Activated gamma-delta T cell (primary cell): ENCODE measurements around the gene ARHGAP44.
"Not testable (repeated sequence)": the region's sequence is repeated elsewhere in the genome, so short reads cannot be mapped to it uniquely, and the experiment has no call there.

Experiments
- DNase-seq: peaks from one replicate; lab custom pipeline; 2025; lab: John Stamatoyannopoulos, UW

Gene ARHGAP44

DNA sequence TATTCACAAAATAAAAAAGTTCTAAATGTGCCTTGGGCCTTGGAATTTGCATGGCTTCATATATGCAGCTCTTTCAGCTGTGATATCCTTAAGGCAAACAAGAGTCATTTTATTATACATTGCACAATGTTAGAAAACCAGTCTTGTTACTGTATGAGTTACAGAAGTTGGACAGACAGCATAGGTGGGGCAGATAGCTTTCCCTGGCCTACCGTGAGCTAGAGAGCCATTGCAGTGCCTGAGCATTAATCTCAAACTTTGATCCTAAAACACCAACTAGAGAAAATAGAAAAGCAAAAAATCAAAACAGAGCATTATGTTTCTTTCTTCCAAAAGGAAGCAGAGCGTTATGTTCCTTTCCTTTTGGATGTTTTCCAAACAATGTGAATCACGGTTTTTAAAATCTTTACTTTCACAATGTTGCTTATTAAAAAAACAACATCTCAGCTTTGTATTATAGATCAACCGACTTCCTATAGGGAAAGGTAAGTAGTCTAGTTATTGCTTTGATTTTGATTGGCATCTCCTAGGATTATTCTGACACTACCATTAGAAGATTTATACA, 32.2 kb downstream of the ARHGAP44 start:
- DNase-seq = no peak

DNA sequence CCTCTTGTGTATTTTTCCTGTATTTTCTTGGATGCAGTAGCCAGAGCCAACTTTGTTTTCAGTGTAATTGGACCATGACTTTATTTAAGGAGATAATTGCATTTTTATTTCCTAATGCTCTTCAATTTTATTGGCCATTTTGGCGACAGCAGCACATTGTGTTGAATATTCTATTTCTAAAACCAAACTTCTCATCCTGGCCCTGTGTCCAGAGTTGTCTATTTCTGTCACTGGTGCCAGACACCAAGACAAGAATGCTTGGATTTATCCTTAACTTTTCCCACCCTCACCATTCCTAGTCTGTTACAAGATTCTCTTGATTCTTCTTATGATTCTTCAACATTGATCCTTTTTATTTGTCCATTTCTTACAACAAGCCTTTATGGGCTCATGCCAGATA, 37.1 kb downstream of the ARHGAP44 start:
- DNase-seq = no peak

DNA sequence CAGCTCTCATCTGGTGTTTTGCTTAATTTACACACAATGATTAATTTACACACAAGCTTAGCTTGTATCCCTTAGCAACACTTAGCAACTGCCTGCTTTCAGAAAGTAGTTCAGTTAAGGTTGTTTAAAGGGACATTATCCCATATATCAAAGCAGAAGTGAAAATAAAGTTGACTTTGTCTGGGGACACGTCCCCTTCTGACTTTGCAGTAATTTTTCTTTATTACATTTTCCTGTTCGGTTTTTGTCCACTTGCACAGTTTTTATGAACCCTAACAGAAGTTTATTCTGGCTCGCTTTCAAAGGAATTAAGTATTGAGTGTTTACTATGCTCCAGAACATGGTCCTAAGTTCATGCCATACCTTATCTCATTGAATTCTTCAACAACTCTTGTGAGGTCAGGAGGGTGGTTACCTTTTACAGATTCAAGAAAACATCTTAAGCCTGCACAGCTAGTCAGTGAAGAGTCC, 41.5 kb downstream of the ARHGAP44 start:
- DNase-seq = no peak

DNA sequence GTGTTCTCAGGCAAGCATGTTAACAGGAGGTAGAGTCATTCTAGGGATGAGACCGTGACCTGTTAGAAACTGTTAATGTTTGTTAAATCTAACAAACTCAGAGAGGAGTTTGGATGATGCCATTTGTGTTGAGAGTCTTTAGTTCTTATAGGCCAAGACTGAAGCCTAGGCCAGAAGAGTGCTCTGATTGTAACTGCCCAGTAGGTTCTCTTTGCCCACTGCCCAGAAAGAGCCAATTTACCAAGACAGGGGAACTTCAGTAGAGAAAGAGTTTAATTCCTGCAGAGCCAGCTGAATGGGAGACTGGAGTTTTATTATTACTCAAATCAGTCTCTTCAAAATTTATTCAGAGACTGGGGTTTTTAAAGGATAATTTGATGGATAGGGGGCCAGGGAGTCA, 42.5 kb downstream of the ARHGAP44 start:
- DNase-seq = no peak

DNA sequence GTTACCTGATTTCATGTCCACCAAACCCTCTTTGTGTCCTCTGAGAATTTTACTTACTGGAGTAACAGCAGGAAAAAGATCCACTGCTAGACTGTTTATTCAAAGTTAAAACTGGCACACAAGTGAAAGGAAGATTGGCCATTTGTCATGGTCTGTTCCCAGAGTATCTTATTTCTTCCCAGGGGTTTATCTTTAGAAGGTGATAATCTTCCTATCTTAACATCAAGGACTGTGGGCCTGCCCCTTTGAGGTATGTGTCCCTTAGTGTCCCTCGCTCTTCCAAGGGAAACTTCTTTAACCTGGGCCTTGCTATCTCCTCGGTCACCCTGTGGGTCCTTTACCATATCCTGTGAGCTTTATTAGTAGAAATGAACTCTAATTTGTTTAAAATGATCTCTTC, 49.7 kb downstream of the ARHGAP44 start:
- DNase-seq = no peak

DNA sequence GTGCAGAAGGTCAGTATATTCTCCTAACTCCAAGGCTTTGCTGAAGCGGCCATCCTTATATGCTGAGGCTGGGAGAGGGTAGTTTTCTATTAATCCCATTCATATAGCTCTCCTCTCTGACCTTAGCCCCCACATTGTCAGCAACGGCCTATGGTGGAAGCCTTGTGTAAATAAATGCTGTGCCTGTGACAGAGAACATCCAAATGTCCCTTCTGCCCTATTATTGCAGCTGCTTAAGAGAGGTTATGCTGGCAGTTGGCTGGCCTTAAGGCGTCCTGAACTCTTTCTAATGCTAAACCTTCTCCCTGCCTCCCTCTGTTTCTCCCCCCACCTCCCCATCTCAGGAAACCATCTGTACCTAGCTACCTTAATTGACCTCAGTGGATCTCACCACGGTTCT, 53.6 kb downstream of the ARHGAP44 start:
- no peak for DNase-seq

DNA sequence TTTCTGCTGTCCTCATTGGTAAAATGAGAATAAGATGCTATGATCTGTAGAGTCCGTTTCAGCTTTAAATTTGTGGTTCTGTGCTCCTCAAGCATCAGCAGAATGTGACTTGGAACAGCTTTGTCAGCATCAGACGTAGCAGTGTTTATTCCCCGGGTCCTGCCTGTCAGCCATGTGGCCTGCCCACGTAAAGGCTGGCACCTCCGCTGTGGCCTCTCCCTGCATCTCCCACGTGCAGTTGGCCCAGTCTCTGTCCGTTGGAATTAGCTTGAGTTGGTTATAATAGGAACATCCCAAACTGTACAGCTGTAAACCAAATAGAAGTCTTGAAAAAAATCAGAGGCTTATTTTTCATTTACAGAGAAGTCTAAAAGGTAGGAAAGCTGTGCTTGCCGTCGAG, 61.7 kb downstream of the ARHGAP44 start:
- no peak for DNase-seq

DNA sequence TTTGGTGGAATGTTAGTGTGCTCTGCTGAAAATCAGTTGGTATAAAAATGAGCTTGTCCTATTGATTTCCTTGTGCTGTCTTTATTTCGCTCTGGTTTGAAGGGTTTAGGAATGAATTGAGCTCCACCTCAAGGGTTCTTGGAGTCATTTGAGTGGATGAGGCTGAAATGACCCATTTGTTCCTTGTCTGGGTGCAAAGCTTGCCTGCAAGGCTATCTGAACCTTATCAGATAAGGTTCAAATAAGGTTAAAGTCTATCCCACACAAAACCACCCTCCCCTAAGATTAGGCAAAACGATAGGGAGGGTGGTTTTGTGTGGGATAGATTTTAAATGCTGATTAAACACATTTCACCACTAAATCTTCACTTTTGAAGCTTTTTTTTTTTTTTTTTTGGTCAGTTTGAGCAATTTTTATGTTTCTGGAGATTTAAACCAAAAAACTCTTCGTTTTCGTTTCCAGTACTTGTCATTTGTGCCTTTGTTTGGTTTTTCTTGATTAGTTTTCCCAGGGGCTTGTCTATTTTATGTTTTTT, 62.7 kb downstream of the ARHGAP44 start:
- DNase-seq = no peak

DNA sequence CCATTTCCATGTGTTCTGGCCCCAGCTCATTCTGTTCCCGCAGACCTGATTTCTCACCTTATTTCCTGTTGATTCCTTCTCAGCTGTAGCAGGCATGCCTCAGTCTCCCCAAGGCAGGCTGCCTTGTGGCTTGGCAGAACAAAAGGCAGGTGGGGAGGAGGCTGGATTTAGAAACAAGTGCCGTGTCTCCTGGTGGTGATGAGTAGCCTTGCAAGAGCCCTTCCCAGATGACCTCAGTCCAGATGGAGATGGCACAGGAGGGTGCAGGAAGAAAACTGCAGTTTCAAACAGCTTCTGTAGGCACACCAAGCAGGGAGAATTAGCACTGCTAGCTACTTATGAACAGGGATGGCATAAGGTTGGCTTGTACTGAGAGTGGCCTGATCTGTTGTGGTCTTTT, 64.6 kb downstream of the ARHGAP44 start:
- DNase-seq = no peak

DNA sequence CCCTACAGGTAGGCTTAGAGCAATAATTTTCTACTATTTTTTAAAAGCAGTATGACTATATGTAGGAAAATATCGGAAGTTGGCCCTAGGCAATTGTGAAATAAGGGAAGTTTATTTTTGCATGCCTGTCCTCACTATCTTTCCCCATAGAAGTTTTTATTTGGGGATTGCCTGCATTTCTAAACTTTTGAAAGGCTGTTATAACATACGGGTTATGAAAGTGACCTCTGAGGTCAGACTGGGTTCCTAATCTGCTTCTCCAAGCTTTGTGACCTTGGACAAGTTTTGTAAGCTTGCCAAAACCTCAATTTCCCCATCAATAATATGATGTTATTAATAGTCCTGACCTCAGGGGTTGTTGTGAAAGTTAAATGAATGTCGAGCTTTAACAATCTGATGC, 67.1 kb downstream of the ARHGAP44 start:
- no peak for DNase-seq

DNA sequence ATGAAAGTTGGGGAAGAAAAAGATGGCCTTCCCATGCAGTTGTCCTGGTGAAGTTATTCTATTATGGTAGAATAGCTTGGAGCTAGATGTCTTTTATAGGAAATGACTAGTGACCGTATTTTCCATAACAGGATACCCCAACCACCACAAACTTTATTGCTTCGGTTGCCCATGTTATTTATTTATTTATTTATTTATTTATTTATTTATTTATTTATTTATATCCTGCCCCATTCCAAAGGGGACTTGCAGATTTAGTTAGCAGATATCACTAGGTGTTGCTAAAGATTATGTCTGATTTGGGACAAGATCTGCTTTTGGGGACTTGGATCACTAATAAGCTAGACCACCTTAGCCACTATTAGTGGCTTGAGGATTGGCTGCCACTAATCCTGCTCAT, 68.3 kb downstream of the ARHGAP44 start:
- DNase-seq = no peak

DNA sequence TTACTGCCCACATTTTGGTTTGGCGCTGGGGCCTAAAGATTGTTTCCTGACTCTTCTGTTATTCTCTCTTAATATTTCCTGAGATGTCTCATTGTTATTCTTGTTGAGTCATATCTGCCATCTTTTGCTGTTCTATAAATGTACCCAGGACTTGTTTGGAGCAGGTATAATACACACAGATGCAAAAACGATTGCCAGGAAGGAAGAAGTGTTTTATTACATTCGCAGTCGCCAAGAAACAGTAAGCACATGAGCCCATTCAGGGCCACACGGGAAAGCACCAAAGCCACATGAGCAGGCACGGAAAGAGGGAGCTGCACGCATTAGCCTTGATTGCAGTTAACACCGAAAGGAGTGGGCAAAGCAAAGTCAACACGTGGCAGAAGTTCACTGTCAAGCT, 70.2 kb downstream of the ARHGAP44 start:
- no peak for DNase-seq

DNA sequence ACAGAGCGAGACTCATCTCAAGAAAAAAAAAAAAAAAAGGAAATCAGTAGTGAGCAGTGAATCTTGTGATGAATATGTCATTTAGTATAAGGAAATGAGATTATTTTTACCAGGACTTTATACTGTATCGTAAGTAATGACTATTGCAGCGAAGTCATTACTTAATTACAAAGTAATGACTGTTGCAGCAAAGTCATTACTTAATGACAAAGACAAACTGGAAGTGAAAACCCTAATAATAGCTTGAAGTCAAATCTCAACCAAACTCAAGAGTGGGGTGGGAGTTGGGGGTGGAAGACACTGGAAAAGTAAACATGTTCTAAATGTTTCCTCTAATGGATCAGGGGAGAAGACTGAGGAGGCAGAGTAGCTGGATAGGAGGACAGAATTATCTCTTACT, 76.5 kb downstream of the ARHGAP44 start:
- DNase-seq = no peak

DNA sequence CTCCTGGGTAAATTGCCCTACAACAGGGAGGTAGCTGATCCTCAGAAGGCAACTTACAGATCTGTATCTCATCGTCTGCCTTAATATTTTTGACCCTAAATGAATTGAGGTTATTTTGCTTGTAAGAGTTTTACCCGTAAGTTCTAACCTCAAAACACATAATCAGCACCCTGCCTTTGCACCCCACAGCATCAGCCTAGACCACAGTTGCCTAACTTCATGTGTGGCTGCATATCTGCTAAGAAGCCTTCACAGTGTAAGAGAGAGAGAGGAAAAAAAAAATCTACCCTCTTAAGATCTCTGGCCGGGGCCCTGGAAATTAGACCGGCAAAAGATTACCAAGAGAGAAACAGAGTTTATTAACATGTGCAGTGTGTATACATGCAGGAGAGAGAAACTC, 76.9 kb downstream of the ARHGAP44 start:
- DNase-seq = no peak

DNA sequence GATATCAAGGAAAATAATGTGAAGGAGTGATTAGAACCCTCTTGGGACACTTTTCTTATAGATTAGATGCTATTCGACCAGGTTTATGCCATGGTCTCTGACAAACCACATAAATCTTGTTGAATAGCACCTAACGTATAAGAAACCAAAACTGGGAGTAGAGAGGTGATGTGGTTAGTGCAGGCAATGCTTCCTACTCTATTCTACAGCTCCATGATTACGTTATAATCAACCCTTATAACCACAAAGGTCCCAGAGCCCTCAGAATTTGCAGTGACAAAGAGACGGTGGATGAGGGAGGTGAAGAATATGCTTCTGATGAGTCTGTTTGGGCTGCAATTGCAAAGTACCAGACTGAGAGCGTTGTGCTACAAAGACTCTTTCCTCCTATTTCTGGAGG, 78.4 kb downstream of the ARHGAP44 start:
- no peak for DNase-seq

DNA sequence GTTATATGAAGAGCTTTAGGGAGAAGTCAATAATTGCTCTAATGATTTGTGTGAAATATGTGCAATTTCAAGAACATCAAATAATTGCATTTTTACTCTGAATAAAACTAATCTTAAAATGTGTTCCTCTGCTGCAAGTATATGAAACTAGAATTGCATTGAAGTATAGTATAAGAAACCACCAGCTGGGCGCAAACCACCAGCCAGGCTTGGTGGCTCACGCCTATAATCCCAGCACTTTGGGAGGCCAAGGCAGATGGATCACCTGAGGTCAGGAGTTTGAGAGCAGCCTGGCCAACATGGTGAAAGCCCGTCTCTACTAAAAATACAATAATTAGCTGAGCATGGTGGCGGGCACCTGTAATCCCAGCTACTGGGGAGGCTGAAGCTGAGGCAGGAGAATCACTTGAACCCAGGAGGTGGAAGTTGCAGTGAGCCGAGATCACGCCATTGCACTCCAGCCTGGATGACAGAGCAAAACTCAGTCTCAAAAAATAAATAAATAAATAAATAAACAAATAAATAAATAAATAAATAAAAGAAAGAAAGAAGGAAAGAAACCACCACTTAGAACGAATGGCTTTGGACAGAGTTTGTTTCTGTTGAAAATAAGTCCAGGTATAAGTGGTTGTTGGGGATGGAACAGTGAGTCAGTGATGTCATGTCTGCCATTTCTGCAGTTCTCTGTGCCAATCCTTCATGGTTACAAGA, 84.3 kb downstream of the ARHGAP44 start:
- not testable (repeated sequence) for DNase-seq

DNA sequence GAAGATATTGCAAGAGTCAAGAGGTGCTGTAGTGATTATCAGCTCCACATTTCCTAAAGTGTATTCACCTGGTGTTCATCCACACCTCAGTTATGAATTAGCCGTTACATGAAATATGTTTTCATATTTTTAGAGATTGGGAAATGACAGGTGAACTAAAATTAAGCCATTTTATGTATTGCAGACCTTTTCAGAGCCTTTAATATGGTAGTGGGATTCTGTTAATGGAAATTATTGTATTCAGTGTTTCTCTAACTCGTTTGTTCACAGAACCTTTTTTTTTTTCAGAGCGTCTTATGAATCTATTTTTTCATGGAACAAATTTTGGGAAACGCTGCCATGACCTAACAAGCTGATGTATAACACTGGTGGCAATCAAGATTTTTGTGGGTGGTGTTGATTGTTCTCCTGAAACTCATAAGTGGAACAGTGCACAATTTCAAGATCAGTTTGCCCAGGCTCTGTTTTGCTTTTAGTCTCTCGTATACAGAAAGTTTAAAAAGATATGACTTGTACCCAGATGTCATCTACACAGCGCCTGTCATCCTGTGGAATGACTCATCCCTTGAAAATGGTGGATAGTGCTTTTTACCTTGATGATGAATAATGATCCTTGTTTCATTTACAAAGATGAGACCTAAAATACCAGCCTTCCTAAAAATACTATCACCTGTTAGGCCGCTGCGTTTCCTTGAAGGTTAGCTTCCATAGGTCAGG, 88.8 kb downstream of the ARHGAP44 start:
- DNase-seq = no peak

DNA sequence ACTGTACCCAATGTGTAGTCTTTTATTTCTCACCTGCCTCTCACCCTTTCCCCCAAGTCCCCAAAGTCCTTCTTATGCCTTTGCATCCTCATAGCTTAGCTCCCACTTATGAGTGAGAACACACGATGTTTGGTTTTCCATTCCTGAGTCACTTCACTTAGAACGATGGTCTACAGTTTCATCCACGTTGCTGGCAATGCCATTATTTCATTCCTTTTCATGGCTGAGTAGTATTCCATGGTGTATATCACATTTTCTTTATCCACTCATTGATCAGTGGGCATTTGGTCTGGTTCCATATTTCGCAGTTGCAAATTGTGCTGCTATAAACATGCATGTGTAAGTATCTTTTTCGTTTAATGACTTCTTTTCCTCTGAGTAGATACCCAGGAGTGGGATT, 89.8 kb downstream of the ARHGAP44 start:
- DNase-seq = not testable (repeated sequence)

DNA sequence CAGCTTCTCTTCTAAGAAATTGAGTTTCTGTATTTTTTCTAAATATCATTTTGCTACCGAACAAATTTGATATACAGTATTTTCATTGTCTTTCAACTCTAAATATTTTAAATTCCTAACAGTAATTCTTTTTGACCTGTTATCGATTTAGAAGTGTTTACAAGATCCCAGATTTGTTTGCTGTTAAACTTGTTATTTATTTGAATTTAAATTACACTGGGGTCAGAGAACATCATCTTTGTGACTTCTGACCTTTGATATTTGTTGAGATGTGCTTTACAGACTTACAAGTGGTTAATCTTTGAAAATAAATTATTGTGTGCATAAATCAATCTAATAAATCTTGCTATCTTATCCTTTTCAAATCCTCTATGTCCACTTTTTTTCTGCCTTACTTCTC, 94.2 kb downstream of the ARHGAP44 start:
- no peak for DNase-seq

DNA sequence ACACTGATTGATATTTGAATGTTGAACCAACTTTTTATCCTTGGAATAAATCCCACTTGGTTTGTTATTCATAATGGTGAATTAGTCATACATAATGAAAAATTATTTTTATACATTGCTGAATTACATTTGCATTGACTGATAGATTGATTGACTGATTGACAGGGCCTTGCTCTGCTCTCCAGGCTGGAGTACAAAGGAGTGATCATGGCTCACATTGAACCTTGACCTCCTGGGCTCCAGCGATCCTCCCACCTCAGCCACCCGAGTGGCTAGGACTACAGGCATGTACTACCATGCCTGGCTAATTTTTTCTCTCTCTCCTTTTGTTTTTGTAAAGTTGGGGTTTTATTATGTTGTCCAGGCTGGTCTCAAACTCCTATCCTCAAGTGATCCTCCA, 97.8 kb downstream of the ARHGAP44 start:
- no peak for DNase-seq

DNA sequence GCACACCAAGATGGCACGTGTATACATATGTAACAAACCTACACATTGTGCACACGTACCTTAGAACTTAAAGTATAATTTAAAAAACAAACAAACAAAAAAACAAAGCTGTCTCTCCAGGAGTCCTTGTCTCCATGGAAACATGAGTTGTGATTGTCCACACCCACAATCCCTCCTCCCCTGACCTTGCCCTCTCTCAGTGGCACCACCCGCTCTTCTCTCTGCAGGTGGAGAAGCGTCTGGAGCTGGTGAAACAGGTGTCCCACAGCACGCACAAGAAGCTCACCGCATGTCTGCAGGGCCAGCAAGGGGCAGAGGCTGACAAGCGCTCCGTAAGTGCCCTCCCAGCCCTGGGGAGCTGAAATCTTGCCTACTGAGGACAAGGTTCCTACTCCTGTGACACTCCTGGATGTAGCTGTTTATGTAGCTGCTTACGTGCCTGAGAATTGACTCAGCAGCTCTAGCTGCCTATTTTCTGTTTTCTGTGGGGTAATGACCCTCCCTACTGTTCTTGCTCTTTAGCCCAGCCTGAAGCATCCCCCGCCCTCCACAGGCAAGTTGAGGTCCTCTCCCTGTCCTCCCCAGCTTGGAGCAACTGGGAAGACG, 107.0 kb downstream of the ARHGAP44 start:
- no peak for DNase-seq

DNA sequence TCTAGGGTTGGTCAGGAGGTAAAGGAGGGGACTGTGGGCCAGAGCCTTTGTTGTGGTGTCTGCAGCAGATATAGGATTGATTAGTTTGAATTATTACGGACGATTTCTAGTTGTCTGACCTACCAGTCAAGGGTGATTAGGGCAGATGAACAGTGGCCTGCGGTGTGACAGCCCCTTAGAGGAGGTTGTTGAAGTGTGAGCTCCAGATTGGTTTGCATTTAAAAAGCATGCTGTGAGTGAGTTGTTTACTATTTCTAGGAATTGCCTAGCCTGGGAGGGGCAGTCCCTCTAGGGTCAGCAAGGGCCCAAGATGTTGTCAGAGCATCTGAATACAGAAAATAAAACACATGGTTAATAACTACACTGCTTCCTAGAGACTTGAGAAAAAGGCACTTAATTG, 108.8 kb downstream of the ARHGAP44 start:
- DNase-seq = no peak

DNA sequence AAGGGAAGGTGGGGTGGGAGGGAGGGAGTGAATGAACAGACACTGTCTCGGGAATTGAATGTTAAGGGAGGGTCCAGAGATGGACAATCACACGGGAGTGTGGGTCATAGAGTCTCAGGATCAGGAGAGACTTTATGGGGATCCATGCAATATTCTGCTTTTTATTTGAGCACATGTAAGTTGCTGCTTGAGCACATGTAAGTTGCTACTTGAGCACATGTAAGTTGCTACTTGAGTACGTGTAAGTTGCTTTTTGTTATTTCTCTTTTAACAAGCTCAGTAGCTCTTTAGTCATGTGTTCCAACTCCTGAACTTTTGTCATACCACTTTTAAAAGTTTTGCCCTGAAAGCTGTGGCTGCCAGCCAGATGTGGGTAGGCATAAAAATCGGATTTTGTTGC, 110.3 kb downstream of the ARHGAP44 start:
- no peak for DNase-seq
